ENCODE results near the gene DSCAM.
"Not testable (repeated sequence)": the region's sequence is repeated elsewhere in the genome, so short reads cannot be mapped to it uniquely, and the experiment has no call there.

Gene DSCAM, protein sequence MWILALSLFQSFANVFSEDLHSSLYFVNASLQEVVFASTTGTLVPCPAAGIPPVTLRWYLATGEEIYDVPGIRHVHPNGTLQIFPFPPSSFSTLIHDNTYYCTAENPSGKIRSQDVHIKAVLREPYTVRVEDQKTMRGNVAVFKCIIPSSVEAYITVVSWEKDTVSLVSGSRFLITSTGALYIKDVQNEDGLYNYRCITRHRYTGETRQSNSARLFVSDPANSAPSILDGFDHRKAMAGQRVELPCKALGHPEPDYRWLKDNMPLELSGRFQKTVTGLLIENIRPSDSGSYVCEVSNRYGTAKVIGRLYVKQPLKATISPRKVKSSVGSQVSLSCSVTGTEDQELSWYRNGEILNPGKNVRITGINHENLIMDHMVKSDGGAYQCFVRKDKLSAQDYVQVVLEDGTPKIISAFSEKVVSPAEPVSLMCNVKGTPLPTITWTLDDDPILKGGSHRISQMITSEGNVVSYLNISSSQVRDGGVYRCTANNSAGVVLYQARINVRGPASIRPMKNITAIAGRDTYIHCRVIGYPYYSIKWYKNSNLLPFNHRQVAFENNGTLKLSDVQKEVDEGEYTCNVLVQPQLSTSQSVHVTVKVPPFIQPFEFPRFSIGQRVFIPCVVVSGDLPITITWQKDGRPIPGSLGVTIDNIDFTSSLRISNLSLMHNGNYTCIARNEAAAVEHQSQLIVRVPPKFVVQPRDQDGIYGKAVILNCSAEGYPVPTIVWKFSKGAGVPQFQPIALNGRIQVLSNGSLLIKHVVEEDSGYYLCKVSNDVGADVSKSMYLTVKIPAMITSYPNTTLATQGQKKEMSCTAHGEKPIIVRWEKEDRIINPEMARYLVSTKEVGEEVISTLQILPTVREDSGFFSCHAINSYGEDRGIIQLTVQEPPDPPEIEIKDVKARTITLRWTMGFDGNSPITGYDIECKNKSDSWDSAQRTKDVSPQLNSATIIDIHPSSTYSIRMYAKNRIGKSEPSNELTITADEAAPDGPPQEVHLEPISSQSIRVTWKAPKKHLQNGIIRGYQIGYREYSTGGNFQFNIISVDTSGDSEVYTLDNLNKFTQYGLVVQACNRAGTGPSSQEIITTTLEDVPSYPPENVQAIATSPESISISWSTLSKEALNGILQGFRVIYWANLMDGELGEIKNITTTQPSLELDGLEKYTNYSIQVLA (N-terminal part only)

DNA sequence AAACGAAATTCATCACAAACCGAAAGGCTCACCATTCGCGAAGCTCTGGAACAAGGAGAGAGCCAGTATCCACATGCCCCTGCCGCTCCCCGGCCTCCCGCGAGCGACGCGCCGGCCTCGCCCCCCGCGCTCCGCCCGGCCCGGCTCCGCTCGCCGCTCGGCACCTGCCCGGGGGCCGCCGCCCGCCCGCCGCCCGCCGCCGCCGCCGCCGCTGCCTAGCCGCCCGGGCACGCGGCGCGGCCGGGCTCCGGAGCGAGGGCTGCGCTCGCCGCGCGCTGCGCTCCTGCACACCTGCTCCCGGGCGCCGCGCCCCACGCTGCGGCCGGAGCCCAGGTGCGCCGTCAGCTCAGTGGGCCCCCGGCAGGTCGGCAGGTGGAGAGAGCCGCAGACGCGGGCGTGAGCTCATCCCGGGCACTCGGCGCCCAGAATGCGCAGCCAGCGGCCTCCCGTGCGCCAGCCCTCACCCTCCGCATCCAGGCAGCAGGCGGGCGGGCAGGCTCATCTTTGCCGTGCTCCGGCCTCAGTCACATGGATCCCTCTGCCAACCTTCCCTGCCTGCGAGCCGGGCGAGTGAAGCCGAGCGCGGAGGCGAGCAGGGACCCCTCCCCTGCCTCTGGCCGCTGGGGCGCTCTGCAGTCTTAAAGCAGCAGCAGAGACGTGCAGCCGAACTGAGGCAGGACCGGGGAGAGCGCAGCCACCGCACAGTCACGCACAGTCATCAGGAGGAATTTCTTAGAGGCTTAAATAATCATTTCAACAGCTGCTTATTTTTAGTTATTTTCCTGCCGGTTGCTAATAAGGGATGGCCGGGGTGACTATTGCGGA lies at the start of gene DSCAM:
DSCAM (minus strand) TSS at position 572 of the 825 bp plus-strand sequence; CDS start at position 75, 497 bp downstream.
- DNase-seq, result no peak

DNA sequence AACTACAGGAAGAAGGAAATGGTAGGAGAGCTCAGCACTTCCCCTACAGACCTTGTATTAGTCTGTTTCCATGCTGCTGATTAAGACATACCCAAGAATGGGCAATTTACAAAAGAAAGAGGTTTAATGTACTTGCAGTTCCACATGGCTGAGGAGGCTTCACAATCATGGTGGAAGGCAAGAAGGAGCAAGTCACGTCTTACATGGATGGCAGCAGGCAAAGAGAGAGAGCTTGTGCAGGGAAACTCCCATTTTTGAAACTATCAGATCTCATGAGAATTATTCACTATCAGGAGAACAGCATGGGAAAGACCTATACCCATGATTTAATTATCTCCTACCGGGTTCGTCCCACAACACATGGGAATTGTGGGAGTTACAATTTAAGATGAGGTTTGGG lies 48.7 kb upstream of the DSCAM start:
- not testable (repeated sequence) for DNase-seq

DNA sequence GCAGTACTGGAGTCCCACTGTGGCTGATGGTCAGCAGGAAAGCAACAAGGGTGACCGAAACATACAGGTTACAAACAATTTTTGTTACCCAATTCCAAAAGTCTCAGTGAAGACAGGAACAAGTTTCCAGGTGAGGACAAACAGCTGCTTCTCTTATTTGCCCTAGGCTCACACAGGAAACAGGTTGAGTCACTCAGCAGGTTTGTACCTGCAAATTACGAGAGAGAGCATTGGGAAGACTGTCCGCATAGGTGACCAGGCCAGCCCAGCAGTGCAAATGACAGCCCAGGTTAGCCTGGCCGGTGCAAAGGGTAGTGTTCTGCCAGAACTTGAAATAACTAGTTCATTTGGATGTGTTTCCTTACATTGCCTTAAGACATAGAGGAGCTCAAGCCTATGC lies 40.0 kb upstream of the DSCAM start:
- DNase-seq, result no peak

DNA sequence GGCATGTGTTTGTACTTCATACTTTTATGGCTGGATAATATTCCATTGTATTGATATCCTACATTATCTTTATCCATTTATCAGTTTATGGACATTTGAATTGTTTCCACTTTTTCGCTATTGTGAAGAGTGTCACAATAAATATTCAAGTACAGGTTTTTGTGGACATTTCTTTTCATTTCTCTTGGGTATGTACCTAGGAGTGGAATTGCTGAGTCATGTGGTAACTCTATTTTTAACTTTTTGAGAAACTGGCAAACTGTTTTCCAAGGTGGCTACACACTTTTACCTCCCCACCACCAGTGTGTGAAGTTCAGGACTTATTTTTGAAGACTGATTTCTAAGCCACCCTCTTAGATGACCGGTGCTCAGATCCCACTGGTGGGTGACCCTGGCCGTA lies 39.0 kb upstream of the DSCAM start:
- no peak for DNase-seq

DNA sequence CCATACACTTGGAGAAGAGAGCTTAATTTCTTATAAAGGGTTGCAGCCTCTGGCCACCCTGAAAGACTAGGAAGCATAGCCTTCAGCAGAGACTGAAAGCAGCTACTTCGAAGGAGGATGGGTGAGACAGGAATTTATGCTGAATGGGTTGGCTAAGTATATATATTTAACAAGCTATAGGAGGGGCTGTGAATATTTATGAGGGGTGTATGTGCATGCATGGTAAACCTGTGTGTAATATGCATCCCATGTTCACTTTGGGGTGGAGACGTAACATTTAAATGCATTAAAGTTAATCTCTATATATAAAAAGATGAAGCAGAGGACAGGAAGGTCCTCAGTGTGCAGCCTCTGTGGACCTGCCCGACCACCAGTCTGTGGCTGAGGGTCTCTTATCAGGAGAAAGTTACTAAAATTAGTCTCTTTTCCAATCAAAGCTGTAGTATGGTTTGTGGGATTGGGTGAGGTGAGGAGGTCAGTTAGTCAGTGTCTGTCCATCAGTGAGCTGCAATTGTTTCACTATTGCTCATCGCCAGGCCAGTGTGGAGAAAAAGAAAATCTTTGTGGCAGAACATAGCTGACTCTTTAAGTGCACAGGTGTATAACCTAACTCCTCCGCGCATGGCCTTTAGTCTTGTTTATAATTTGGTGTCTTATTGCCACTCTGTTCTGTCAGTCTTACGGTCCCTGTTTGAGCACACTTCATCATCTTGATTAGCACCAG lies 35.4 kb upstream of the DSCAM start:
- DNase-seq, result no peak

DNA sequence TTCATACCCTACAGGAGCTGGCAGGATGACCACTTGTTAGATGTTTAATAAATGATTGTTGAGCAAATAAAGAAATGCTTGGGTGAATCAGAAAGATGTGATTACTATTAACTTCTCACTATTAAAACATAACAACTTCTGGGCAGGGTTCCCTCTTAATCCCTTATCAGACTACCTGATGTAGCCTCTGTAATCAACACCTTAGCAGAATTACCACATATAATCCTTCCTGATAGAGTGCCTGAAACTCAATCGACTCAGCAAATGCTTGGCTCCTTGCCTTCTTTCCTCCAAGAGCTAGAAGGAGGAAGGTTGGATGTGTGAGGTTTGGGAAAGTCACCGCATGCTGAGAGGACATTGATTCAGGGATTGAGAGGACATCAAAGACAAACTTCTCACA lies 34.8 kb upstream of the DSCAM start:
- DNase-seq, result no peak

DNA sequence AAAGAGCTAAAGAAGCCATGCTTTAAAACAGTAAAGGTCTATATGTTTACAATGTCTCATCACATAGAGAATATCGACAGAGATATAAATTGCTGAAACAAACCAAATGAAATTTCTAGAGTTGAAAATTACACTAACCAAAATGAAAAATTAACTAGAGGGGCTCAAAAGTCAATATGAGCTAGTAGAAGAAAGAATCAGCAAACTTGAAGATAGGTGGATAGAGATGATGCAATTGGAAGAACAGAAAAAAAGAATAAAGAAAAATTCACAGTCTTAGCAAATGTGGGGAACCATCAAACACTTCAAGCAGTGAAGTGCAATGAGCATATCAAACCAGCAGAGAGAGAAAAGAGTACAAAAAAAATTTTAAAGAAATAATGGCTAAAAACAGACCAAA lies 24.1 kb upstream of the DSCAM start:
- no peak for DNase-seq

DNA sequence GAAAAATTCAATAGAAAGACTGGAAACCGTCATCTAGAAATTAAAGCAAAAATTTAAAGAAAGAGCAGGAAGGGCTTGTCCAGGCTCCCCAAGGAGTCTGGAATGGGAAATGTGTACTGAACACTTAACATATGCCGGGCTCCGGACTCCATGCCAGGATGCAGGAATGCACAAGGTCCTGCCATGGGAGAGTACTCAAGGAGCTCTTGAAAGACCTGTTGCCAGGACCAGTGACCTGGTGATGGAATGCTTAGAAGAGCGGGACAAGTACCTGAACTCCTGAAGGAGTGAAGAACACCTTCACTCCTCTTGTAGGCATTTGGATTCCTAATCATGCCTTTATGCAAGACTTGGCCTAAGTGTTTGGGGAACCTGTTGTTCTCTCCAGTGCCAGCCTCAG lies 16.9 kb upstream of the DSCAM start:
- no peak for DNase-seq

DNA sequence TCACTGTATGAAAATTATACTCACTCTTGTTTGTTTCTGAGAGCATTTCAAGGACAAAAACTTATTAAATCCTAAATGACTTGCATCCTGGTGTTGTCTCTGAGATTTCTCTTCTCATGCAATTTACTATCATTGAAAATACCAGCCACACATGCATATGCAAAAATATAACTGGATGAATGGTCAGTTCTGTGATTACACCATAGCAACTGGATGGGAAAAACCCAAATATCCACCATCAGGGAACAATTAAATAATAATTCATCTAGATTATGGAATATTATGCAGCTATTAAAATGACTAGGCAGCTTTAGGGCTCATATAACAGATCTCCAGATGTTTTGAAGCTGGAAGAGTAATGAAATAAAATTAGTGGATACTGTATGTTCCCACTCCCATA lies 11.6 kb upstream of the DSCAM start:
- DNase-seq, result no peak

DNA sequence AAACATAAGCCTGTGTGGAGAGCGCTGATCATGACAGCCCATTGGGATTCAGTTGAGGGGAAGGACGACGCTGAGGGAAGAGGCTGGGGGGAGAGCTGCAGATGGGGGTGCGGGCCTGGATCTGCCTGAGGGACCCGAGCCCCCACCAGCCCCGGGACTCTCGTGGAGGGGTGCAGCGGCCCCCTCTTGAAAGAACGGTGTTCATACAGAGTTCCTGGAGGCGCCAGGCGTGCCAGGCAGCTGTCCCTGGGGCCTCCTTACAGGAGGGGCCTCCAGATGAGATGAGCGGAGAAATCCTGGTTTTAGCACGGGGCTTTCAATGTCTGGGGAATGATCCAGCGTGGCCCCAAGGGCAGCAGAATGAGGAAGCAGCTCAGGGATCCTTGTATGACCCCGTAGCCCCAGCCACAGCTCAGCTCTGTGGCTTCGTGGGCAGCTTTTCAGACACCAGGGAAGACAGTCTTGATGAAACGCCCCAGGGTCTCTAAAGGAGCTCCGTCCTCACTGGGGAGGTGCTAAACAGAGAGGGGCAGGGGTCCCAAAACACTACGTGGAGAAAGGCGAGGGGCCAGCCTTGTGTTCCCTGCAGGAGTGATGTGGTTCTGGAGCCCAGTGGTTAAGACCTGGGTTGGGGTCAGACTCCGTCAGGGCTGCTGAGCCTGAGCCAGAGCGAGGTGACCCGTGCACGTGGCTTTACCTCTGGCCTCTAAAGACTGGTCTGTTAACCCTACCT lies 7.2 kb upstream of the DSCAM start:
- DNase-seq, result no peak

DNA sequence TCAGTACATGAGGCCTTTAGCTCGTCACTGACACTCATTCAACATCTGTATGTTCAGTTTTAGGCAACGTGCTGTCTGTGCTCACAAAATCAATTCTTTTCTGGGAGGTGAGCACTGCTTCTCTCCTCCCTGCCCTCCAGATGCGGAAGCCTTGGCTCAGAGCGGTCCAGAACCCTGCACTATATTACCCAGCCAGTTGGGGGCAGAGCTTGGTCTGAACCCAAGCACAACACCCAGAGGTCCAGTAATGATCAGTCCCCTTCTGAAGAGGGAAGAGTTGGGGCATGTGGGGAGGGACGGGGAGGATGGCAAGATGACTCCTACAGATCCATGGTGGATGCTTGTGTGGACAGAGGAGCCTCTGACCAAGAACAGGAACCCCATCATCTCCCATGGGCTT lies 5.6 kb upstream of the DSCAM start:
- no peak for DNase-seq

DNA sequence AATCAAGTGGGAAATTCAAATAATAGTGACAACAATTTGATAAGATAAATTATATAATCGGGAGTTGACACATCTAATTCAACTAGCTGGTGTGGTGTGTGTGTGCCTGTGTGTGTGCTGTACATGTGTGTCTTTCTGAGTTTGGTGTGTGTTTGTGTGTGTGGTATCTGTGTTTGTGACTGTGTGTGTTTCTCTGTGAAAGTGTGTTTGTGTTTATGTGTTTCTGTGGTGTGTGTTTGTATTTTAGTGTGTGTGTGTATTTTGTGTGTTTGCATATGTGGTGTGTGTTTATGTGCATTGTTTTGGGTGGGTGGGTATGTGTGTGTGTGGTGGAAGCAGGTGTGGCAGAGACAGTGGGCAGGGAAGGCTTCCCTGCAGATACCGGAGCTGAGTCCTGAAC lies 4.8 kb upstream of the DSCAM start:
- DNase-seq, result no peak

DNA sequence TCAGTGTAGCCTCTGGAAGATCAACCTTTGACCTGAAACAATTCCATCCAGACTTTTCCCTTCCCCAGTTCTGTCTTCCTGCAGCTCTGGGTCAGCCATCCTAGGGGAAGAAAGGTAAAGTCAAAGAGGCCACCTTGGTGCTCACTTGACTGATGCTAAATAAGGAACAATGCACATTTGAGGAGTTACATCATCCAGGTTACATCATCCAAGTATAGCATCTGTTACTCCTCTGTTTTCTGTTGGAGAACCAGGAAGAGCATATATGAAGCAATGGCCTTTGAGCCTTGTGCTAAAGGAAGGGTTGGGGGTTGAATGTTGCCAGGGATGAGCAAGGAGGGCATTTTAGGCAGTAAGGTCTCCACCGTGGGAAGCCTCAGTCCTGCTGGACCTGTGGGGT lies 3.1 kb upstream of the DSCAM start:
- no peak for DNase-seq

DNA sequence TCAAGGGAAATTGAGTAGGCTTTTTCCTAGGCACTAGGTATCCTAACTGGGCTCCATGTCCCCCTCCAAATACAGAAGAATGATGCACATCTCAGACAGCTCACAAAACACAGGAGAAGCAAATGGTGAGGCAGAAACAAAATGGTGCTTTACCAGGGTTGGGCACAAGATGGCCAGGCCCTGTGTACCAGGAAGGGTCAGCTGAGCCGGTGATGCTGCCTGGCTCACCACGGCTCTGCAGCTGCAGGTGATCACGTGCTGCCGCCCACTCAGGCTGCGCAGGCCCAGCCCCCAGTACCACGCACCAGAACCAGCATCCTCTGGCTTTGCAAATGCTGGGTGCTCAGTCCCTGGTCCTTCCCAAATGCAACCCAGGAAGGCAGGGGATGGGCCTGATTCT lies 993 bp upstream of the DSCAM start:
- DNase-seq, result no peak

DNA sequence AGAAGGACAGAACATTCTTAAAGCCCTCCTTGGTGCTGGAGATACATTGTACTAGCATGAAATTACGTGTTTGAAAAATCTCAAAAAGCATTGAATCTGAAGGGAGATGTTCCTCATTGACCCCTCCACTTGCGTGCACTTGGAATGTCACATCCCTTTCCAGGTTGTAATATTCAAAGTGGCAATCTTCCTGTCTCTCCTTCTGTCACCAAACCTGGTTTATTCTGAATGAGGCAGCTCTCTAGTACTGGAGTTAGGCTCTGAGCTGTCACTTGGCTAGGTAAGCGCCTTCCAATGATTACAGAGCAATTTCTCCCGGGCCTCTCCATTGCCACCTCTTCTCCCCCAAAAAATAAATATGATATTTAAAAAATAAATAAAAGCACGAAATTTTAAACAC lies 855 bp downstream of the DSCAM start:
- DNase-seq, result no peak

DNA sequence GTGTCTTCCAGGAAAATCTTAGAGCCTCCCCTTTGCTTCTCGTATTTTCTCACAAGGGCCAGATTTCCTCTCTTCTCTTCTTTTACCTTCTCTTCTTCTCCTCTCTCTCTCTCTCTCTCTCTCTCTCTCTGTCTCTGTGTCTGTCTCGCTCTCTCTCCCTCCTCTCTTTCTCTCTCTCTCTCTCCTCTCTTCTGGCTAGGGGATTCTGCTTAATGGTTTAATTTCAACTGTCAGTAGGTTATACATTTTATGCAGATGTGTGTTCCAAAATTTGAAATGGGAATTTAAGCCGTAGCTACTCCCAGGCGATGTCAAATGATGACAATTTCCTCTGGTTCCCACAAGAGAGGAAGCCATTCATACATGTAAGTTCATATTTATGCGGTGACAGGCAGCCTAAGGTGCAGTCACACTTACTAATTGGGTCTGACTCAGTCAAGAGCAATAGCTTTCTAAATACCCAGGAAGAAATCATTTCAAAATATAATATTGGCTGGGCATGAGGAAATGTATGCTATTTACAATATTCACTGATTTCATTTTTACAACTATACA lies 1.4 kb downstream of the DSCAM start:
- DNase-seq, result no peak

DNA sequence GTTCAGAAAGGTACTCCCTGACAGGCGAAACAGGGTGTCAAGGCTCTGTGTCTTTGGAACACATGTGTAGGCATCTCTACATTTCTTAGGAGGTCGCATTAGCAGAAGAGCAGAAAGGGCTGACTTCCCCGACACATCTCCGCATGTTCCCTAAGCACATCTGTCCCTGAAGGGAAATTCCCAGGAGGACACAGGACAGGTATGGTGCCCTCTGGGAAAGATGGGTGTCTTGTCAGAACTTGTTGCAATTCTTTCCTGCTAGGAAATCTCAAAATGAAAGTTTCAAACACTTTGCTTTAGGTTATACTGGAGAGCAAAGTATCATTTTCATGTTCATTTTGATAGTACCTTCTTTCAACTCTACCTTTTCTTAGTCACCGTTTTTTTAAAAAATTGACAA lies 2.0 kb downstream of the DSCAM start:
- DNase-seq, result no peak

DNA sequence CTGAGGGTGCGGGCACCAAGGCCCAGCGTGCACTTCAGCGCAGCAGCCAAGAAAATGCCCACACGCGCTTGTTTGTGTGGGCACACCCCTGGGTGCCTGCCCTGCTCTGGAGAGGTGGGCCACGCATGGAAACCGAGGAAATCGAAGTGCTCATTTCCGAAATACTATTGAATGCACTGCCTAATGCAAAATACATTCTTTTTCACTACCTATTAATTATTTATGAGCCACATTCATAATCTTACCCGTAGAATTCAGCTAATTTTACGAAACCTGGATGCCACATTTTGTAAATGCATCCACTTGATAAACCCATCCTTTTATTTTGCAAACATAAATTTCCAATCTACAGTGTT lies 4.8 kb downstream of the DSCAM start:
- no peak for DNase-seq

DNA sequence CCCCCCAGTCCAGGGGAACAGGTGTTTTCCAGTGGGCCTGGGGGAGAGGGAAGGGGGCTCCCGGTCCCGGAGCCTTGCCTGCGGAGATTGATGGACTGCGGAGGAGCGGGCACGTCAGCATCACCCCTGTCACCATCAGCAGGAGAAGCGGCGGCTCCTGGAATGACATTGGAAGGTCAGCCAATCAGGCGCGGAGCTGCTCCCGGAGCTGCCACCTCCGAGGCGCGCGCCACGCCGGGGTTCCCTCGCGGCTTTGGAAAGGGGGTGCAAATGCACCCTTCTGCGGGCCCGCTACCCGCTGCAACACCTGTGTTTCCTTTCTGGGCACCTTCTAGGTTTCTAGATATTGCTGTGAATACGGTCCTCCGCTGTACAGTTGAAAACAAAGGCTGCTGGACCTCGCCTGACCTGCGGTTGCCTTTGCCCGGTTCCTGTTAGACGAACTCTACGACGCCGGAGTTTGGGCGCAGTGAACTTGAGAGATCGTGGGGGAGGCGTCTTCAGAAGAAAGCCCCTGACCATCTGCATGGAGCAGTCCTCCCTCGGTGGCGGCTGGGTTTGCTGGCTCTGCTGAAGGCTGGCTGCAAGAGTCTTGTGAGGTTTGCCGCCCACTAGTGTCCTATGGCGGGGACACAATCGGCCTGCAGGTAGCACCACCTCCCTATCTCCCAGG lies 5.3 kb downstream of the DSCAM start:
- DNase-seq, result no peak

DNA sequence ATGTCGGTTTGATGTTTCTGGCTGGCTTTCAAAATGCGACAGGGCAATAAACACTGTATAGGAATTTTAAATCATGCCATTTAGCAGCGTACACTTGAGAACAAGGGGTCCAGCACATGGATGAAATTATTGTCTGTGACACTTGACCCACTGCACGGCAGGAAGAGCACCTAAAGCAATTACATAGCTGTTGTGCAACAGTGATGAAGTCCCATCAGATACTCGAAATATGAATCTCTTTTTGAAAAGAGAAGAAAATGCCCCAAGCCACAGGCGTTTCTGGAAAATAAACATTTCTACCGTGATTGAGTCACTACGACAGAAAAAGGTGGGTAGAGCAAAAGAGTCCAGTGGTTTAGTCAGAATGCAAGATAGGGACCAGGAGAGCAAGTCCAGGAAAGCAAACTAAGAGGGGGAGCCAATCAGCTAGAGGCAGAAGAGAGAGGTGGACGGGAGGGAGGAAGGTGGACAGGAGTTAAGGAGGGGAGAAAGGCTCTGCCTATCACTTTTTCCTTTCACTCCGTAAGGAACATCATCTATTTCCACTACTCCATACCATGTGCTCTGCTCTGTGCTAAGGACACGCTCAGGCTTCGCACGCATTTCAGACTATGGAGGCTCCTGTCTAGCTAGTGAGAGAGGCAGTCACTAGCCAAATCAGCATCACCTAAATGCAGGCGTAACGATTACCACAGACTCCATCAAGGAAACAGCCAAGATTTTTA lies 6.4 kb downstream of the DSCAM start:
- no peak for DNase-seq
